PFSK-1 (cell line): ENCODE measurements around the gene TPRA1.

Experiments
- FOXP2 ChIP-seq: optimal IDR thresholded peaks from 2 replicates; pipeline ENCODE3; 2011; ENCODE audit warnings: borderline replicate concordance, control low read depth, inconsistent platforms; ENCODE audit not compliant: insufficient read depth; ENCODE audit errors: extremely low read length, extremely low read depth
- POLR2AphosphoS5 ChIP-seq: IDR thresholded peaks from 2 replicates; pipeline ENCODE4 v1.6.1; 2012; ENCODE audit warnings: low read depth, mild to moderate bottlenecking, control low read depth, low read length, moderate library complexity
- REST ChIP-seq, 2 experiments: IDR thresholded peaks; 2 replicates each; pipeline versions ENCODE4 v1.6.1 to v1.8.0; 2011 to 2012; ENCODE audit warnings: low read depth in 2 of 2, low read length in 2 of 2, control low read depth in 1 of 2, inconsistent platforms in 1 of 2, mild to moderate bottlenecking in 1 of 2, moderate library complexity in 1 of 2; ENCODE audit not compliant: insufficient read depth in 1 of 2
- SIN3A ChIP-seq: IDR thresholded peaks from 2 replicates; pipeline ENCODE4 v1.6.1; 2012; ENCODE audit warnings: mild to moderate bottlenecking, low read length, moderate library complexity, borderline replicate concordance; ENCODE audit not compliant: insufficient read depth
- TAF1 ChIP-seq: IDR thresholded peaks from 2 replicates; pipeline ENCODE4 v1.6.1; 2012; ENCODE audit warnings: low read length, control low read depth, borderline replicate concordance; ENCODE audit not compliant: insufficient read depth

The TPRA1 gene

DNA sequence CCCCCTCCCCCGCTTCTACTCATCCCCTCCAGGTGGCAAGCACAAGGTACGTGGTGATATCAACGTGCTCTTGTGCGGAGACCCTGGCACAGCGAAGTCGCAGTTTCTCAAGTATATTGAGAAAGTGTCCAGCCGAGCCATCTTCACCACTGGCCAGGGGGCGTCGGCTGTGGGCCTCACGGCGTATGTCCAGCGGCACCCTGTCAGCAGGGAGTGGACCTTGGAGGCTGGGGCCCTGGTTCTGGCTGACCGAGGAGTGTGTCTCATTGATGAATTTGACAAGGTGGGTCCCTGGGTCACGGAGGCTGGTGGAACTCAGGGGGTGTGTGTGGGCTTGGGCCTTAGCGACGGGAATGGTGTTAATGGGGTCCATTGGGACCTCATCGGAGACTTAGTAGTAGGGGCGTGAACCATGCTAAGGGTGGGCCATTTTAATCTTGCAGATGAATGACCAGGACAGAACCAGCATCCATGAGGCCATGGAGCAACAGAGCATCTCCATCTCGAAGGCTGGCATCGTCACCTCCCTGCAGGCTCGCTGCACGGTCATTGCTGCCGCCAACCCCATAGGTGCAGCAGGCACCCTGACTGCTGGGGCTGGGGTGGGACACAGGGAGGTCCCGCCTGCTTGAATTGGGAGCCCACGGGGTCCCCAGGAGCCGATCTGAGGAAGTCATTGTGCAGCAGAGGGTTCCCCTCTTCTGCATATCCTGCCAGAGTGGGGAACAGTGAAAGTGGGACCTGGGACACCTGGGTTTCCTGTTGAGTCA is 26.5 kb upstream of the TPRA1 start:
- TF ChIP-seq FOXP2 (no peak), POLR2AphosphoS5 (no peak), TAF1 (no peak), REST (IDR thresholded peaks at IDR 0.05; ENCODE audit: insufficient read depth in 1 of 2, low read depth in 2 of 2, low read length in 2 of 2) (no peak), SIN3A (no peak)

GRCh38 chr3:127615631-127616305 is 25.2 kb upstream of the TPRA1 start:
- TF ChIP-seq POLR2AphosphoS5: no peak
- TF ChIP-seq FOXP2: no peak
- no peak for TF ChIP-seq SIN3A
- no peak for TF ChIP-seq TAF1
- TF ChIP-seq REST (IDR thresholded peaks at IDR 0.05; ENCODE audit: insufficient read depth in 1 of 2, low read depth in 2 of 2, low read length in 2 of 2): no peak

- TF ChIP-seq REST (IDR thresholded peaks at IDR 0.05; ENCODE audit: insufficient read depth in 1 of 2, low read depth in 2 of 2, low read length in 2 of 2) (no peak), SIN3A (no peak), TAF1 (no peak), FOXP2 (no peak), POLR2AphosphoS5 (no peak)
Measured at GRCh38 chr3:127614928-127615589, 24.5 kb upstream of the TPRA1 start.

DNA sequence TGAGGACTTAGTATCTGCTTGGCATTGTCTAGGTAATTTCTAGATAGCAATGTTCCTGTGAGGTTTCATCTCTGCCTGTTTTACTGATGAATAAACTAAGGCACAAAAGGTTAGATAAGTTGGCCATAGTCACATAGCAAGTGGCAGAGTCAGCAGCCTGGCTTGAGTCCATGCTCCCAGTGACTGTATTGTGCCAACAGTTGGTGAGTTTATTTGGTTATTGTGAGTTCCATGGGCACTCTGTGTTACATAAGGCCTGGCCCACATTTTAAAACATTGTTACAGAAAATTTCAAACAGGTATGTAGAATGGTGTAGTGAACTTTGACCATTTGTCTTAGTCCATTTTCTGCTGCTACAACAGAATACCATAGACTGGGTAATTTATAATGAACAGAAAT is 22.9 kb upstream of the TPRA1 start:
- TF ChIP-seq FOXP2 (no peak), SIN3A (no peak), TAF1 (no peak), REST (IDR thresholded peaks at IDR 0.05; ENCODE audit: insufficient read depth in 1 of 2, low read depth in 2 of 2, low read length in 2 of 2) (no peak), POLR2AphosphoS5 (no peak)
